IMR-90 (cell line): Measurements from ENCODE around the gene ASB1. TPM values are rescaled to one million over a fixed set of nuclear protein-coding genes. Genes with fewer than 3 reads are reported as not detected.

Experiments used
- ATAC-seq: fragments of 200-7000 bp; cut with Tn5 transposase; 2 replicates; pipeline ENCODE4 v1.9.1; 2020; ENCODE audit warnings: low read depth, mild to moderate bottlenecking, moderate library complexity
- BruUV-seq: library from RNA; stranded (reverse); fragments of 400-500 nt; replicated peaks from 2 replicates; lab custom pipeline; 2021; lab: Mats Ljungman, UMichigan
- CTCF ChIA-PET: fragments of 300-600 bp; formaldehyde crosslinking; extraction: SDS; loops from one replicate; lab custom pipeline; 2021; ENCODE audit warnings: antibody characterized with exemption; lab: Yijun Ruan, JAX
- POLR2A ChIA-PET: fragments of 300-600 bp; sonication (Branson Sonifier 250); formaldehyde crosslinking; loops from one replicate; lab custom pipeline; 2022; ENCODE audit warnings: antibody characterized with exemption; ENCODE audit not compliant: unreplicated experiment; lab: Charles Lee
- DNase-seq: peaks from one replicate; pipeline ENCODE4 v3.0.0; 2013
- H2AFZ ChIP-seq: replicated peaks from 2 replicates; pipeline ENCODE3; 2013; ENCODE audit warnings: low read length, mild to moderate bottlenecking; ENCODE audit not compliant: poor library complexity
- H2AK5ac ChIP-seq: 2 replicates; pipeline ENCODE4 v1.6.1; 2013; ENCODE audit warnings: low read depth, low read length, inconsistent platforms
- H2AK9ac ChIP-seq: replicated peaks from 2 replicates; pipeline ENCODE3; 2013; ENCODE audit warnings: mild to moderate bottlenecking, low read depth, low read length, moderate library complexity; ENCODE audit not compliant: poor library complexity
- H2BK120ac ChIP-seq: 2 replicates; pipeline ENCODE4 v1.6.1; 2013; ENCODE audit warnings: low read depth, low read length, inconsistent platforms
- H2BK15ac ChIP-seq: 3 replicates; pipeline ENCODE4 v1.6.1; 2013; ENCODE audit warnings: low read depth, low read length, inconsistent platforms
- H2BK20ac ChIP-seq: 2 replicates; pipeline ENCODE4 v1.6.1; 2013; ENCODE audit warnings: low read depth, mild to moderate bottlenecking, inconsistent platforms, low read length, moderate library complexity
- H2BK5ac ChIP-seq: 2 replicates; pipeline ENCODE4 v1.6.1; 2013; ENCODE audit warnings: mild to moderate bottlenecking, low read depth, low read length, inconsistent platforms; ENCODE audit not compliant: poor library complexity, severe bottlenecking
- H3K14ac ChIP-seq: replicated peaks from 2 replicates; pipeline ENCODE4 v1.6.1; 2013; ENCODE audit warnings: low read depth, low read length, inconsistent platforms
- H3K18ac ChIP-seq: 2 replicates; pipeline ENCODE4 v1.6.1; 2013; ENCODE audit warnings: low read depth, low read length, control low read depth
- H3K23ac ChIP-seq: 2 replicates; pipeline ENCODE4 v1.6.1; 2013; ENCODE audit warnings: low read depth, low read length, inconsistent platforms
- H3K27ac ChIP-seq: 2 replicates; pipeline ENCODE4 v1.5.1; 2013; ENCODE audit warnings: mild to moderate bottlenecking, control low read depth, low read length; ENCODE audit not compliant: insufficient read depth
- H3K27me3 ChIP-seq: 2 replicates; pipeline ENCODE4 v1.6.1; 2013; ENCODE audit warnings: low read length; ENCODE audit not compliant: control insufficient read depth, insufficient read depth
- H3K36me3 ChIP-seq: 2 replicates; pipeline ENCODE4 v1.6.1; 2013; ENCODE audit warnings: low read length, mixed read lengths; ENCODE audit not compliant: control insufficient read depth, insufficient read depth
- H3K4ac ChIP-seq: 2 replicates; pipeline ENCODE4 v1.6.1; 2013; ENCODE audit warnings: low read depth, low read length, inconsistent platforms
- H3K4me1 ChIP-seq: 2 replicates; pipeline ENCODE4 v1.6.1; 2013; ENCODE audit warnings: low read length, mixed read lengths; ENCODE audit not compliant: control insufficient read depth, insufficient read depth
- H3K4me2 ChIP-seq: 2 replicates; pipeline ENCODE4 v1.6.1; 2013; ENCODE audit warnings: low read depth, mild to moderate bottlenecking, control low read depth, low read length, moderate library complexity
- H3K4me3 ChIP-seq: 2 replicates; pipeline ENCODE4 v1.5.1; 2013; ENCODE audit warnings: low read depth, mild to moderate bottlenecking, control low read depth, low read length, moderate library complexity; ENCODE audit not compliant: insufficient read depth
- H3K56ac ChIP-seq: 2 replicates; pipeline ENCODE4 v1.6.1; 2013; ENCODE audit warnings: low read length, inconsistent platforms; ENCODE audit not compliant: insufficient read depth; ENCODE audit errors: extremely low read depth
- H3K79me1 ChIP-seq, 2 experiments: 2 replicates each; pipeline ENCODE4 v1.6.1; 2013; ENCODE audit warnings: low read length in 2 of 2, inconsistent platforms in 1 of 2, low read depth in 1 of 2
- H3K9ac ChIP-seq: 2 replicates; pipeline ENCODE4 v1.6.1; 2013; ENCODE audit warnings: low read depth, low read length, control low read depth
- H3K9me1 ChIP-seq: 2 replicates; pipeline ENCODE4 v1.6.1; 2013; ENCODE audit warnings: low read length, inconsistent platforms; ENCODE audit not compliant: insufficient read depth
- H3K9me3 ChIP-seq: 2 replicates; pipeline ENCODE4 v1.6.1; 2013; ENCODE audit warnings: low read length; ENCODE audit not compliant: control insufficient read depth, insufficient read depth
- H4K20me1 ChIP-seq: 2 replicates; pipeline ENCODE4 v1.6.1; 2013; ENCODE audit warnings: low read length, inconsistent platforms; ENCODE audit not compliant: insufficient read depth
- H4K5ac ChIP-seq: 2 replicates; pipeline ENCODE4 v1.6.1; 2013; ENCODE audit warnings: mild to moderate bottlenecking, low read depth, low read length, control low read depth
- H4K8ac ChIP-seq, 2 experiments: 2 replicates each; pipeline ENCODE4 v1.6.1; 2013; ENCODE audit warnings: low read depth in 2 of 2, low read length in 2 of 2, control low read depth in 1 of 2, inconsistent platforms in 1 of 2
- H4K91ac ChIP-seq: 2 replicates; pipeline ENCODE4 v1.6.1; 2013; ENCODE audit warnings: low read depth, low read length, inconsistent platforms; ENCODE audit not compliant: insufficient read depth
- BHLHE40 ChIP-seq: fragments of 150-350 bp; IDR thresholded peaks from 2 replicates; pipeline ENCODE4 v1.6.1; 2016; ENCODE audit warnings: mild to moderate bottlenecking, low read depth, low read length
- CHD1 ChIP-seq: IDR thresholded peaks from 2 replicates; pipeline ENCODE4 v1.6.1; 2012; ENCODE audit warnings: low read depth, low read length, improper control_type of control experiment
- CTCF ChIP-seq: conservative IDR thresholded peaks from 2 replicates; pipeline ENCODE4 v1.5.1; 2012; ENCODE audit warnings: mild to moderate bottlenecking, low read depth, low read length, improper control_type of control experiment
- ELK1 ChIP-seq: fragments of 150-350 bp; IDR thresholded peaks from 2 replicates; pipeline ENCODE4 v1.6.1; 2016; ENCODE audit warnings: low read depth, mild to moderate bottlenecking, low read length, moderate library complexity, borderline replicate concordance
- FOS ChIP-seq: fragments of 150-350 bp; IDR thresholded peaks from 2 replicates; pipeline ENCODE4 v1.6.1; 2016; ENCODE audit warnings: low read depth, low read length
- MAFK ChIP-seq: IDR thresholded peaks from 2 replicates; pipeline ENCODE4 v1.6.1; 2012; ENCODE audit warnings: low read depth, low read length, improper control_type of control experiment
- MAZ ChIP-seq: IDR thresholded peaks from 2 replicates; pipeline ENCODE4 v1.6.1; 2012; ENCODE audit warnings: low read depth, mild to moderate bottlenecking, low read length, improper control_type of control experiment, moderate library complexity, borderline replicate concordance
- MXI1 ChIP-seq: IDR thresholded peaks from 2 replicates; pipeline ENCODE4 v1.6.1; 2012; ENCODE audit warnings: low read depth, mild to moderate bottlenecking, low read length, moderate library complexity, borderline replicate concordance
- NFE2L2 ChIP-seq: fragments of 150-350 bp; IDR thresholded peaks from 2 replicates; pipeline ENCODE4 v1.6.1; 2016; ENCODE audit warnings: low read depth, mild to moderate bottlenecking, low read length
- POLR2A ChIP-seq: IDR thresholded peaks from 2 replicates; pipeline ENCODE4 v1.6.1; 2012; ENCODE audit warnings: mild to moderate bottlenecking, low read depth, low read length
- RAD21 ChIP-seq: IDR thresholded peaks from 2 replicates; pipeline ENCODE4 v1.6.1; 2012; ENCODE audit warnings: low read length, improper control_type of control experiment
- RCOR1 ChIP-seq: IDR thresholded peaks from 2 replicates; pipeline ENCODE4 v1.6.1; 2012; ENCODE audit warnings: mild to moderate bottlenecking, low read length, improper control_type of control experiment; ENCODE audit not compliant: insufficient replicate concordance
- RFX5 ChIP-seq: IDR thresholded peaks from 2 replicates; pipeline ENCODE4 v1.8.0; 2012; ENCODE audit warnings: low read depth, mild to moderate bottlenecking, low read length, moderate library complexity
- SMC3 ChIP-seq: fragments of 150-350 bp; IDR thresholded peaks from 2 replicates; pipeline ENCODE4 v1.6.1; 2016; ENCODE audit warnings: low read depth, mild to moderate bottlenecking, antibody characterized with exemption, low read length, moderate library complexity
- WGBS, 2 experiments: methylation state at CpG; one replicate each; pipeline versions ENCODE4 v1.1.5 to v1.1.7; 2013; ENCODE audit warnings: missing lambda C conversion rate in 2 of 2; ENCODE audit not compliant: insufficient read length in 1 of 2; ENCODE audit errors: extremely low coverage in 2 of 2; 5-methylcytosine and 5-hydroxymethylcytosine counted together
- dilution Hi-C: fragments of 300-500 bp; cut with HindIII; formaldehyde crosslinking; loops from one replicate; pipeline ENCODE4 v1.14.3; 2018; ENCODE audit warnings: low sequenced_read_pairs; ENCODE audit not compliant: unreplicated experiment
- in situ Hi-C: fragments of 300-500 bp; cut with MboI; formaldehyde crosslinking; loops from 3 replicates; pipeline ENCODE4 v1.14.3; 2019; ENCODE audit warnings: low sequenced_read_pairs, inconsistent platforms, mixed read lengths
- intact Hi-C: fragments of 100-400 bp; cut with micrococcal nuclease; formaldehyde crosslinking; loops from 2 replicates; pipeline ENCODE4 v1.10.0; 2022
- polyA plus RNA-seq, 3 experiments: library from polyadenylated mRNA; depleted of rRNA; stranded (reverse); fragments of >200 nt; gene quantifications; 2 replicates each; pipeline ENCODE4 v1.2.3, GENCODE V29; 2012; ENCODE audit warnings: low replicate concordance in 1 of 3
- total RNA-seq: library from RNA; depleted of rRNA; stranded (reverse); fragments of >200 nt; gene quantifications from 2 replicates; pipeline ENCODE4 v1.2.3, GENCODE V29; 2012
- TF ChIP-seq, protein P1 (sequence below): fragments of 150-350 bp; IDR thresholded peaks from 2 replicates; pipeline ENCODE4 v1.6.1; 2017; ENCODE audit warnings: mild to moderate bottlenecking, antibody characterized with exemption, low read length, low read depth

Gene ASB1
- total and polyA plus RNA-seq, 2 of the 4 experiments (the other 2 are of a cell fraction) = 23.5 to 37.3 TPM

DNA sequence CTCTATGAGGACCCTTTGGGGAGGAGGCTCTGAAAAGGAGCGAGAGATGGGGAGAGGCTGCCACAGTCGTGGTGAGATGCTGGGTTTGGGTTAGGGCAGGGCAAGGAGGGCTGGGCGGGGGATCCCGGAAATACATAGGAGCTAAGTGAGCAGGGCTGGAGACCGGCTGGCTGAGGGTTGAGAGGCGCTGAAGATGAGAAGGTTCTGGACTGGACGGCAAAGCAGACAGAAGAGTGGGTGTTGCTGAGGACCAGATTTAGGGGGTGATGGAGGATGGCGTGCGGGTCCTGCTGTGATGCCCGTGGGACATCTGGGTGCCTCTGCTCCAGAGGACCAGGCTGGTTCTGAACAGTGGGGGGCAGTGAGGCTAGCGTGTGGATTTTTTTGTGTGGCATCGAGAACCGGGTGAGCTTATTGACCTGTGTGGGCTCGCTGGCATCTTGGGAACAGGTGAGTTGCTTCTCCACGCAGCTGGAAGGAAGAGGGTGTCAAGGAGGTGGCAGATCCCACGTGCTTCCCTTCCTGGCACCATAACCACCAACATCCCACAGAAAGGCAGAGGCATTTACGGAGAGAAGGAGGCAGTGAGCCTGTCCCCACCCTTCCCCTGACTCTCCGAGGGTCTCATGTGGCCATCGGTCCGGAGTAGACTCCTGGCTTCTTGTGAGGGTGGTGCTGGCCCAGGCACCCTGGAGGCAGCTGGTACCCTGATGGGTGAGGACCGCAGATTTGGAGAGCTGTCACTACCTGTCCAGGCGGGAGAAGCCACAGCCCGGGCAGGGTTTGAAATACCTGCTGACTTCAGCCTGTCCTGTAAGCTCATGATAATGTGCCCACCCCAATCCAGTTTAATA is 70.3 kb downstream of the ASB1 start:
- Histone ChIP-seq H3K27me3 (peaks cover 4% of the 10 kb centered on the region; the same call in 1 of the 2 replicates), H3K56ac (no peak overlapping the region), H2BK20ac (no peak overlapping the region), H3K79me1 (0 out of 4 replicates have a peak, but pooled peaks cover 0 to under 1% of the 10 kb centered on the region in 2 experiments), H3K4me2 (no peak overlapping the region), H2BK120ac (no peak overlapping the region), H3K4ac (no peak overlapping the region), H4K8ac (no peak overlapping the region), H4K91ac (no peak overlapping the region), H3K9ac (no peak overlapping the region), H3K23ac (no peak overlapping the region), H3K9me1 (peaks cover 1% of the 10 kb centered on the region), H3K27ac (no peak overlapping the region), H3K4me1 (no peaks in the 10 kb centered on the region), H4K20me1 (0 out of 2 replicates have a peak, but pooled peaks cover under 1% of the 10 kb centered on the region), H3K36me3 (no peaks in the 10 kb centered on the region), H3K14ac (no peak overlapping the region), H4K5ac (no peak overlapping the region), H3K9me3 (no peaks in the 10 kb centered on the region), H2AFZ (no peak overlapping the region), H3K4me3 (no peak overlapping the region), H2BK5ac (no peak overlapping the region), H2BK15ac (no peak overlapping the region), H3K18ac (no peak overlapping the region), H2AK5ac (no peak overlapping the region), H2AK9ac (no peak overlapping the region)
- ChIA-PET POLR2A (no interaction called here), CTCF (no interaction called here)
- in situ Hi-C loops = no loop called here
- intact Hi-C loops = no loop called here
- BruUV-seq = no TSS peak
- ATAC-seq = no peak
- dilution Hi-C loops = no loop called here
- DNase-seq = no peak
- 77% methylated on average over 6 of the region's 23 CpGs; no CpG with 5 or more reads in 1 of the 2 experiments for WGBS, 2 experiments
- no peak for TF ChIP-seq RFX5
- no peak for TF ChIP-seq ELK1
- no peak for TF ChIP-seq MAFK
- TF ChIP-seq SMC3 = no peak
- no peak for TF ChIP-seq RCOR1
- no peak for TF ChIP-seq FOS
- TF ChIP-seq POLR2A = no peak
- TF ChIP-seq CHD1 = no peak
- TF ChIP-seq MAZ = no peak
- TF ChIP-seq RAD21 = no peak
- TF ChIP-seq CTCF = no peak
- TF ChIP-seq, protein P1, sequence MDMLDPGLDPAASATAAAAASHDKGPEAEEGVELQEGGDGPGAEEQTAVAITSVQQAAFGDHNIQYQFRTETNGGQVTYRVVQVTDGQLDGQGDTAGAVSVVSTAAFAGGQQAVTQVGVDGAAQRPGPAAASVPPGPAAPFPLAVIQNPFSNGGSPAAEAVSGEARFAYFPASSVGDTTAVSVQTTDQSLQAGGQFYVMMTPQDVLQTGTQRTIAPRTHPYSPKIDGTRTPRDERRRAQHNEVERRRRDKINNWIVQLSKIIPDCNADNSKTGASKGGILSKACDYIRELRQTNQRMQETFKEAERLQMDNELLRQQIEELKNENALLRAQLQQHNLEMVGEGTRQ = no peak
- TF ChIP-seq BHLHE40 = no peak
- TF ChIP-seq MXI1 = no peak
- no peak for TF ChIP-seq NFE2L2
